ENCODE results near the gene GAN. TPM values are rescaled to one million over a fixed set of nuclear protein-coding genes. Genes with fewer than 3 reads are reported as not detected.

GAN gene, protein sequence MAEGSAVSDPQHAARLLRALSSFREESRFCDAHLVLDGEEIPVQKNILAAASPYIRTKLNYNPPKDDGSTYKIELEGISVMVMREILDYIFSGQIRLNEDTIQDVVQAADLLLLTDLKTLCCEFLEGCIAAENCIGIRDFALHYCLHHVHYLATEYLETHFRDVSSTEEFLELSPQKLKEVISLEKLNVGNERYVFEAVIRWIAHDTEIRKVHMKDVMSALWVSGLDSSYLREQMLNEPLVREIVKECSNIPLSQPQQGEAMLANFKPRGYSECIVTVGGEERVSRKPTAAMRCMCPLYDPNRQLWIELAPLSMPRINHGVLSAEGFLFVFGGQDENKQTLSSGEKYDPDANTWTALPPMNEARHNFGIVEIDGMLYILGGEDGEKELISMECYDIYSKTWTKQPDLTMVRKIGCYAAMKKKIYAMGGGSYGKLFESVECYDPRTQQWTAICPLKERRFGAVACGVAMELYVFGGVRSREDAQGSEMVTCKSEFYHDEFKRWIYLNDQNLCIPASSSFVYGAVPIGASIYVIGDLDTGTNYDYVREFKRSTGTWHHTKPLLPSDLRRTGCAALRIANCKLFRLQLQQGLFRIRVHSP
- total RNA-seq (2014; rRNA removed; shearing (Covaris generic)), result 4.0 TPM in 2 replicates

GRCh38 chr16:81314603-81315270 is at the start of gene GAN:
Gene GAN, plus strand, starts transcription at chr16:81314962. Its CDS starts 152 bp downstream, at chr16:81315114.
- DNase-seq (ENCODE audit: low spot score), result peak; percentile 94

DNA sequence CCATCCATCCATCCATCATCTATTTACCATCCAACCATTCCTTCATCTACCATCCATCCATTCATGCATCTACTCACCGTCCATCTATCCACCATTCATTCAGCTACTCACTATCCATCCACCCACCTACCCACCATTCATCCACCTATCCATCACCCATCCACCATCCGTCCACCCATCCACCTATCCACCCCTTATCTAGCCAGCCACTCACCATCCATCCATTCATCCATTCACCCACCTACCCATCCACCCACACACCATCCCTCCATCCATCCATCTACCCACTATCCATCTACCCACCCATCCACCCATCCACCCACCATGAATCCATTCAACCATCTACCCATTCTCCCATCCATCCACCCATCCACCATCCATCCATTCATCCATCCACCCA is 49.7 kb upstream of the GAN start:
- no peak for DNase-seq (ENCODE audit: low spot score)

DNA sequence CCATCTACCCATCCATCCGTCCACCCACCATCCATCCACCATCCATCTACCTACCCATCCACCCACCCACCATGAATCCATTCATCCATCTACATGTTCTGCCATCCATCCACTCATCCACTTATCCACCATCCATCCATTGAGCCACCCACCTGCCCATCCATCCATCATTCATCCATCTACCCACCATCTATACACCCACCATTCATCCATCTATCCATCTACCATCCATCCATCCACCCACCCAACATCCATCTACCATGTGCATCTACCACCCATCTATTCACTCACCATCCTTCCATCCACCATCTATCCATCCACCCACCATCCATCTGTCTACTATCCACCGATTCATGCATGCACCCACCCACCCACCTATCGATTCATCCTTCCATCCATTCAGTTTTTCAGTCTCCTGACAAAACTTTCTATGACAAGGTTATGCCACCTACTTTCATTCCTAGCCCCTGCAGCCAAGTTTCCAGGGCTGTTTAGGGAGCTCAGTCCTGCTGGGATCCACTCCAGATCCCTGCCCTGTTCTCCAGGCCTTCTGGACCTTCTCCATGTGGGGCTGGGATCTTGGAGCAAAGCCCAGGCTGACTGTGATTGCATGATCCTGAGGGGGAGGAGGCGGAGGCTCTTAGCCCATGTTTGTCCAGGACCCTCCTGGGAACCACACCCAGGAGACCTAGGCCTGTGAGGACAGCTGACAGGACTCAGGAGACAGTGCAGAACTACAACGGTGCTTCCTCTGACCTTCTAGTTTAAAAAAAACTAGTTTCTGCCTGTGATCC is 48.9 kb upstream of the GAN start:
- peak; percentile 21 for DNase-seq (ENCODE audit: low spot score)

- peak; percentile 34 for DNase-seq (ENCODE audit: low spot score)
Measured at GRCh38 chr16:81266680-81267095, 48.1 kb upstream of the GAN start.

DNA sequence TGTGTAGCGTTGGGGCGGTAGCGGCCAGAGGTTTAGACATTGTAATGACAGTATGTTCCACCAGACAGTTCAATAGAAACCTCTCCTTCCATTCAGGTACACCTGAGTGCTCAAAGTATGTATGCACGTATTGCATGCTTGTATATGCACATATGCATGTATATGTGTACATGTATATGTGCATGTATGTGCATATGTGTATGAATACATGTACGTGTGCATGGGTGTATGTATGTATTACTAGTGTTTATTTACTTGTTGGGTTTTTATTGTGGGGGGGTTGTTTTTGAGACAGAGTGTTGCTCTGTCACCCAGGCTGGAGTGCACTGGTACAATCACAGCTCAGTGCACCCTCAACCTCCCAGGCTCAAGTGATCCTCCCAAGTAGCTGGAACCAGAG is 46.3 kb upstream of the GAN start:
- no peak for DNase-seq (ENCODE audit: low spot score)

DNA sequence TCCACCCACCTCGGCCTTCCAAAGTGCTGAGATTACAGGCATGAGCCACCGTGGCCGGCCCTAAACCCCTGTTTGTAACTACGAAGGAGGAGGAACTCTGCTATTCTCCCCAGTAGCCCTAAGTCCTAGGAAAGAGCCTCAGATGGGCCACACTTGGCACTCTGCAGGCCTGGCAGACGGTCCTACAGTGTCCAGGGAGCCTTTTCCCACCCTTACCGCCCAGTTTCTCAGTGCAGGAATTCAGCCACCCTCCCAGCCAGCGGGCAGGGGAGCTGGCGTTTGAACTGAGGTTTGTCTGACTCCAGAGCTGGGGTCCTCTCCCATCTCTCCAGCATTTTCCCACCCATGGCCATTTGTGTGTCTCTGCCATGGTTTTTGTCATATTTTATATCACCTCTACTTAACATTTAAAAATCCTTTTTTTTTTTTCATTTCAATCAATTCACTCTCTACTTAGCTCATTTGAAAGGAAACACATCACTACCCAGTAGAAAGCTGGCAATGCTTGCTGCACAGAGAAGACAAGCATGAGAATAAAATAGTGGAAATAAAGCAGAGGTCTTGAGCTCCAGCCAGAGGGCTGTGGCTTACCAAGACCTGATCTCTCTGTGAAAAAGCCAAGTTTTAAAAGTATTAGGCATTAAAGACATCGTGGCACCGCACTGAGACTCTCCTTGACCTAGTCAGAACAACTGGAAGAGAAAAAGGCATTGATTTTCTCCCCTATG is 41.4 kb upstream of the GAN start:
- DNase-seq (ENCODE audit: low spot score), result no peak

DNA sequence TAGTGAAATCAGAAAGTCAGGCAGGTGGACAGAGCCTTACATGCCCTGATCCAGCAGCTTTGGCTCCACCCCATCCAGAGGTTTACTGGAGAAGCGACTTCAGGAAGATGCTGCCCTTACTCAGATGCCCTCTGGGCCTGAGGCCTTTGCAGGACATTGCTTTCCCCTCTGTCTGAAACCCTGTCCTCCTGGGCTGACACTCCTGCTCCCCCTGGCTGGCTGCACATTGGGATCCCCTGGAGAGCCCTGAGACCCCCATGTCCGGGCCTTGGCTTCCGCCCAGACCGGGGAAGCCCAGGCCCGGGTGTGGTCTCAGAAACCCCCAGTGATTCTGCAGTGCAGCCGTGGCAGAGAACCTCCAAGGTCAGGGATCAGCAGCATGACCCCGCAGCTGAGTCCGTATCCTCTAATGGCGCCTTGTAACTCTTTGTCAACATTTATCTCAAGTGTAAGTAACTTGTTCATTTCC is 39.7 kb upstream of the GAN start:
- DNase-seq (ENCODE audit: low spot score), result no peak

GRCh38 chr16:81275795-81276194 is 39.0 kb upstream of the GAN start:
- no peak for DNase-seq (ENCODE audit: low spot score)

DNA sequence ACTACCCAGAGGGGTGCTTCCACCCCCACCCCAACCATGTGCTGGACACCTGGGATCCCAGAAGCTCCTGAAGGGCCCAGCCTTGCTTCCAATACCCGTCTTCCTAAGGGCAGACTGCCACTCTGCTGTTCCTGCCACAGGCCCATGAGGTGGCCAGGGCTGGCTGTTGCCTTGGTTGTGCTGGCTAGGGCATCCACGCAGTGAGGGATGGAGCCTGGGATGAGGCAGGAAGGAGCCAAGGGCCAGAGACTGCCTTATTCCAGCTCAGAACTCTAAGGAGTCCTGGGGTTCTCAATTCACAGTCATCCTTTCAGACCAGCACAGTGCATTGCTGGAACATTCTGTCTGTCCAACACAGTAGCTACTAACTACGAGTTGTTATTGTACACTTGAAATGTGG is 38.4 kb upstream of the GAN start:
- no peak for DNase-seq (ENCODE audit: low spot score)

DNA sequence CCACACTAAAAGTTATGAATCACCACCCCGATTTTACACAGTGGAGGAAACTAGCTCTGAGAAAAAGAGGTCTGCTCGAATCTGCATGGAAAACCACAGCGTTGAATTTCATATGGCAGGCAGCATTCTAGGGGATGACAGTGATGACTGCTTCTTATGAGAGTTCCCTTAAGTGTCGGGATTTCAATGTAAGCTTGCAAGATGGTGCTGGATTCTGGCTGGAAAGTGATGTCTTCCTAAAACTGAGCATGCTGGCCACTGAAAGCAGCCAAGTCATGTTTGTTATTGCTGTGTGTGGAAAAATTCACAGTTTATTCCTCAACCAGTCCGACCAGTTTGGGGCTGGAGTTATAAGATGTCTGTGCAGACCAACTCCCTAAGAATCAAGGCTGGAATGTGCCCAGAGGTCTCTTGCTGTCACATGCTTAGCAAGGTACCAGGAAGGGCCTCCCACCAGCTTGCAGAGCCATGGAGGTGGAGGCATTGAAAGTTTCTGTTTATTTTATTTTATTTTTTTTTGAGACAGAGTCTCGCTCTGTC is 37.2 kb upstream of the GAN start:
- DNase-seq (ENCODE audit: low spot score), result no peak

GRCh38 chr16:81278526-81278925 is 36.2 kb upstream of the GAN start:
- no peak for DNase-seq (ENCODE audit: low spot score)

GRCh38 chr16:81279392-81279791 is 35.4 kb upstream of the GAN start:
- no peak for DNase-seq (ENCODE audit: low spot score)

DNA sequence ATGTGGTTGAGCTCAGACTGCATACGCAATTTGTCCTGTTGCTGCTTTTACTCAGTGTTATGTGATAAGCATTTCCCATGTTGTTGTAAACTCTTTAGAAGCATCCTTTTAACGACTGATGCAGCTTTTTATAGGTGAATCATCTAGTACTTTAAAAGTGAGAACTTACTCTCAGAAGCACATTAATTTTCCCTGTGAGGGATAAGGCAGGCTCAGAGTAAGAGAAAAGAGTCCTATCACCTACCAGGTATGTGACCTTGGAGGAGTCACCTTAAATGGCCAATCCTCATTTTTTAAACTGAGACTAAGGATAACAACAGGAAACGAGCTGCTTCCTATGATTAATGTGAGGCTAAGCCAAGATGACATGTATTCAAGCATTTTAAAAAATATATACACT is 34.4 kb upstream of the GAN start:
- DNase-seq (ENCODE audit: low spot score), result no peak

DNA sequence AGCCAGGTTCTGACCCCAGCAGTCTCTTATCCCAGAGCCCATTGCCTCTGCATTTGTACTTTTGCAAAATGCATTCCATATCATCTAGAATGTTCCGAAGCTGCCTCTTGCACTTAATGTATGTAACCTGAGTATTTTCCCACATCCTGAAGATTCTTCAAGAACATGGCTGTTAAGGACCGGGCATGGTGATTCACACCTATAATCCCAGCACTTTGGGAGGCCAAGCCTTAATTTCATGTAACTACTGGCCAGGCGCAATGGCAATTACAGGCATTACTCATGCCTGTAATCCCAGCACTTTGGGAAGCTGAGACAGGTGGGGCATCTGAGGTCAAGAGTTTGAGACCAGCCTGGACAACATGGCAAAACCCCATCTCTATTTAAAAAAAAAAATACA is 31.7 kb upstream of the GAN start:
- no peak for DNase-seq (ENCODE audit: low spot score)

GRCh38 chr16:81284995-81285600 is 29.7 kb upstream of the GAN start:
- DNase-seq (ENCODE audit: low spot score), result no peak

DNA sequence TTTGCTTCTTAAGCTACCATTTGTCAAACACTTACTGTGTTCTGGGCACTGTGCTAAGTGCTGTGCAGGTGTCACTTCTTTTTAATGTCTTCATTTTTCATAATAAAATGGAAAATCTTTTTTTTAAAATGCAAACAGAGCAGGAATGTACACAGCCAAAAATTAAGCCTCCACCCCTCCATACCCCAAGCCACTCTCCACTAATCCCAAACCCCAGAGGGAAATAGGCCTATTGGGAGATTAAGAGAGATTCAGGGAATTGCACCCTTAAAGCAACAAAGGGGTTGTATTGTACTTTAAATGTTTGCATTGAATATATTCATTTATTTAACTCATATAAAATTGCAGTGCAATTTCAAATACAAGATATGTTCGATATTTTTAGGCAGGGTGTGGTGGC is 28.6 kb upstream of the GAN start:
- DNase-seq (ENCODE audit: low spot score), result no peak

GRCh38 chr16:81291117-81291516 is 23.6 kb upstream of the GAN start:
- DNase-seq (ENCODE audit: low spot score), result no peak

- no peak for DNase-seq (ENCODE audit: low spot score)
Measured at GRCh38 chr16:81292936-81293335, 21.8 kb upstream of the GAN start.

DNA sequence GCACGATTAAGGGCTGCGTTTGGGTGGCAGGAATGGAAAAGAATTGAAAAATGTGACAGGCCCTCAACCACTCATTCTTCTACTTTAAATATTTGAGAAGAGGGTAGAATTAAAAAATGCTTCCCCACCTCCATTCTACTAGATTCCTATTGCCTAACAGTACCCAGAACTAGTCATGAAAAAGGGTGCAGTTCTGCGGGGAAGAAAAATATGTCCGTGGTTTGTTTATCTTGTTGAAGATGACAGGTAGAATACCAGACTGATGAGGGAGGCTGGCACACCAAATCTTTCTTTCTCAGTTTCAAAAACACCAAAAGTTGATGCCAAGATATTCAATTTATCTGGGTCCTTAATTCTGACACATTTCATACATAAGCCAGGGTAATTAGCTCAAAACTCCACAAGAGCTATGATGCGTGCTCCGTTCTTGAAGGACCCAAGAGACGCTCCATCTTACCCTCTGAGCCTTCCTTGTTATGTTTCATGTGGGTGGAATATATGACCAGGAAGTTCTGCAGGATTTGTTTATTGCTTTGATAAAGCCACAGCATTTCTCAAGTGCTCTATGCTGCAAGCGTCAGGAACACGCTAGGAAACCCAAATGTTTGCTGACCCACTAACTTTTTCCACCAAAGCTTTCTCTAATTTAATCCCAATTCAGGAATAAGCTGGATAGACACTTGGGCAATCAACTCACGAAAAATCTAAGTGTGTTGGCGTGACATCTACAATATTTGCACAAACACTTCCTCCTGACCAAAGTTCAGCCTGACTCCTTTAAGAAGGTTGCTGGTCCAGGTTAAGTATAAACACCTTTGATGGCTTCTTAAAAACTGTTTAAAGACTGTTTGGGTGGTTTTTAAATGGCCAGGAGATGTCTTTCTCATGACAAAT is 20.6 kb upstream of the GAN start:
- peak; percentile 68 for DNase-seq (ENCODE audit: low spot score)

- no peak for DNase-seq (ENCODE audit: low spot score)
Measured at GRCh38 chr16:81296631-81297030, 18.1 kb upstream of the GAN start.

Measured in H4 (cell line).